Fibroblast of gingiva (primary cell): ENCODE results near the gene OR52D1.

Source experiments
- DNase-seq: peaks from one replicate; pipeline ENCODE4 v3.0.0-alpha.2; 2011; ENCODE audit warnings: low read depth

The OR52D1 gene

DNA sequence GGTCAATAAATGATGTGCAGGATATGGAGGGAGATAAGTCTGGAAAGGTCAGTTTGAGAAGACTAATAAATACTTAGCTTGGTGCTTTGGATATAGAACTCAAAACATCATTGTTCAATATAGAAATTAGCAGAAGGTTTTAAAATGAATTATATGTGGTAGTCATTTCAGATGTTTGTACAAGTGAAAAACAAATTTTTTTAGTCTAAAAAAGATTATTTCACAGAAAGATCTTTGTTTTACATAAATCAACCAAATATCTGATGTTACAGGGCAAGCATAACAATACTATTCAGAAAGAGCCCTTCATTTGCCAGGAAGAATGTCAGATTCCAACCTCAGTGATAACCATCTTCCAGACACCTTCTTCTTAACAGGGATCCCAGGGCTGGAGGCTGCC is at the start of gene OR52D1:
Gene OR52D1, plus strand, starts transcription at position 301 of the 400 bp plus-strand sequence. Its CDS starts 22 bp downstream, at position 323.
- no peak for DNase-seq

DNA sequence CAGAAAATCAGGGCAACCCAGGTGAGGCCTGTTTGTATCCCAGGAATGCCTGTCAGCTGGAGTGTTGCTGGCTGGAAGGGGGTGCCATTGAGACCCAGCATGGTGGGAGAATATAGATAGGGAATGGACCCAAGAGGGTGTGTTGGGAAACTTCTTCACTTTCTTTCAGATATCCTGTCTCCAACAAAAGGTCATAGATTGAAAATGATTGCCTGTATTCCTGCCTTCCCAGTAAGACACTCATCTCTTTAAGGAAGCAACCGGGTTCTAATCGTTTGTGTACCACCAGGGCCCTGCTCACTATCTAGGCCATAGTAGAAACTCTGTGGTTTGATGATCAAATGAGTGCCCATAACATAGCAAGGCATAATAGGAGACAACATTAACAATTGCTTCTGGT is 47.1 kb upstream of the OR52D1 start, which contains the start of gene OR51I1:
Gene OR51I1, minus strand, starts transcription at position 101 of the 400 bp plus-strand sequence. Its CDS starts 0 bp downstream, at position 101.
- DNase-seq, result no peak

DNA sequence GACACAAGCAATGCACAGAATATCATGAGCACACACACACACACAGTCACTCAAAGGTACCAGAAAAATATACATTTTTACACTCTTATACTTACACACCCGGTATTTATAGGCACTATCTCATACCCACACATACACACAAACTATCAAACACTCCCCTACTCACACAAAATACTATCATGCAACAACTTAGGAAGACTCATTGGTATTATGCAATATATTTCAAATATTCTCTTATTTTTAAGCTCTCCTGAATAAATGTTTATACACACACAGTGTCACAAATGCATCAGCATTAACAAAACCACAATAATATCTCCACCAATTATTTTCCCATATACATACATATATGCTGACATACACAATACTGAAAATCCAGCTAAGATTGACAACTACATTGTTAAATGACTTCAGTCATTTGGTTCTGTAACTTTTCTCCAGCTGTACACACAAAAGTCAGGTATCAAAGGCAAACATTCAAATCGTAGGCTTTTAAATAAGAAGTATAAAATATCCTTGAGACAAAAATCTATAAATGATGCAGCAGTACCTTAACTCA is 44.6 kb upstream of the OR52D1 start:
- DNase-seq, result no peak

DNA sequence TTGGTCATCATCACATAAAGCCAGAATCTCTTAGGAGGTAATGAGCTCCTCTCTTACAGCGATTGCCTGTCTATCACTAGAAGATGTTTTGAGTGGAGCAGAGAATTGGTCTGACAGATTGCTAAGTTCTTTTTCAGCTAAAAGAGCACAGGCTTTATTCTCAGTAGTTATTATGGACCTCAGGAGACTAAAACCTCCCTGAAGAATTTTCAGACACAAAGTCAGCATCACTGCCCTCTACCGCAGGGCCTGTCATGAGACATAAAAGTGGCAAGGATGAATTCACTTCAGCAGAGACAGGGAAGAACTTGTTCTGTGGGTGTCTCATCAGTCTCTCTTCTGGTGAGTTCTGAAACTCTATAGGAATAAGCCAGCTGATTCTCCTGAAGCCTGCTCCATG is 39.5 kb upstream of the OR52D1 start, which contains the start of gene OR51I2:
Gene OR51I2, plus strand, starts transcription at position 301 of the 400 bp plus-strand sequence. CDS start 4,166 bp downstream, outside the sequence.
- no peak for DNase-seq

DNA sequence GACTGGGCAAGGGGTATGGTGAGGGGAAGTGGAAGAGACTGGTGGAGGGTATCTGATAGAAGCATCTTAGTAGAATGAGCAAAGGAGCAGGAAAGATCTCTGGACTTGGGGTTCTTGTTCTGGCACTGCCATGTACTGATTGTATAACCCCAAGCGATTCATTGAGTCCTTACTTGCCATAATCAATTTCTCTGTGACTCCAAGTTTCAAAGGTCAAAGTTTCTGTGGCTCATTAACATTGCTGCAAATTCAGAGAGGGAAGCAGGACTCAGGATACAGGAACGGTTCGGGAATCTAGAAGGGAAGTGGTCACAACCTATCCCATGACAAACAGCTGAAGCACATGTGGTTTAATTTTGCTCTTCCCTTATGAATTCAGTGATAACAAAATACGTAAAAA is 39.1 kb upstream of the OR52D1 start:
- DNase-seq, result no peak

DNA sequence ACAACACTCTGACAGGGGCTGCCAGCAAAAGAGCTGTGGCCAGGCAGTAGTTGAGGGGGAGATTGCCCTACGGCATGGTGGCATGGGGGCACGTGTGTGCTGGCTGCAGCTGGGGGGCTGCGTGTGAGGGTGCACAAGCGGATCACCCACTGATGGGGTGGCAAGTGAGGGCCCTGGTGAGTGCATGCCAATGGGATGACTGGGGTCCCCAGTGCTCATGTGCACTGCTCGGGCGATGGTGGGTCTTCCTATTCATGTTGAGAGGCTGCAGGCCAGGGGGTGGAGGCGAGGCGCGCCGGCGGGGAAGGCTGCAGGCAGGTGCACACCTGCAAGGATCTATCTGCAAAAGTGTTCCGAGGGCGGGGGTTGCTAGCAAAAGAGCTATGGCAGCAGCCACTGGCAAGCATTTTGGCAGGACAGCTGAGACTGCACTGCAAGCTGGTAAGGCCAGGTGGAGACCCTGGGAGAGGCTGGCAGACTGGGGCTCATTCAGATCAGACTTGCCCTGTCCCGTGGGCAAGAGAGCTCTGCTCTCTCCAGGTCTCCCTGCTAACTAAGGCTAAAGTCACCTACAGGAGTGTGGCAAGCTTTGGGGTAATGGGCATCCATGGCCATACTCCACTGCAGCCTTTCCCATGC is 27.4 kb upstream of the OR52D1 start:
- no peak for DNase-seq

DNA sequence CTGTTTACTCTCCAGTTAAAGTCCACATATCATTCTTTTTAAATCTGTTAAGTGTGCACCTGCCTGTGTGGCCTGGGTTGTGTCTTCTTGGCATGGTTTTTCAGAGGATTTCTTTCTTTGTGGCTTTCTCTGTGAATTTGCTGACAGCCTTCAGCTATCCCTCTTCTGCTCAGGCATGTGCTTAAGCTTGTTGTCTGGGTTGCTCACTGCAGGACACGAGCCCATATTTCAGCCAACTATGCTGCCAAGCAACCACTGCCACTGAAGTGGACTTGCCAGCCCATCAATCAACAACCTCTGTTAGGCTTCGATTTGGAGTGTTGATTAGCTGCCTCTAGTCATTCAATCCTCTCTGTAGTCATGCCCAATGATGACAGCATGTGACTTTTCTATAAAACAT is 21.0 kb upstream of the OR52D1 start:
- DNase-seq, result no peak

DNA sequence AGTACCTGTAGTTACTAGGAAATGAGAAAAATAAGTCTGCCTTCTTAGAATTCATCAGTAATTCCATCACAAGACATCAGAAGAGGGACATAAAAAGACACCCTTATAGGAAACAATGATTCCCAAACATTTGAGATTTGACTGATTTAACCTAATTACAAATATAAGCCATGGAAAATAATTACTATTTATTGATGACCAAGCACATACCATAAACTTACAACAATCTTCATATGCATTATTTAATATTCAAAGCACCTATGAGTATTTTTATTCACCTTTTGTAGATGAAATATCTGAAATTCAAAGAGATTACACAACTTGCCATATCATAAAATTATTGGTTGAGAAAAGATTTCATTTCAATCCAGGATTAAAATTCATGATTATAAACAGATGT is 14.6 kb upstream of the OR52D1 start:
- DNase-seq, result no peak

DNA sequence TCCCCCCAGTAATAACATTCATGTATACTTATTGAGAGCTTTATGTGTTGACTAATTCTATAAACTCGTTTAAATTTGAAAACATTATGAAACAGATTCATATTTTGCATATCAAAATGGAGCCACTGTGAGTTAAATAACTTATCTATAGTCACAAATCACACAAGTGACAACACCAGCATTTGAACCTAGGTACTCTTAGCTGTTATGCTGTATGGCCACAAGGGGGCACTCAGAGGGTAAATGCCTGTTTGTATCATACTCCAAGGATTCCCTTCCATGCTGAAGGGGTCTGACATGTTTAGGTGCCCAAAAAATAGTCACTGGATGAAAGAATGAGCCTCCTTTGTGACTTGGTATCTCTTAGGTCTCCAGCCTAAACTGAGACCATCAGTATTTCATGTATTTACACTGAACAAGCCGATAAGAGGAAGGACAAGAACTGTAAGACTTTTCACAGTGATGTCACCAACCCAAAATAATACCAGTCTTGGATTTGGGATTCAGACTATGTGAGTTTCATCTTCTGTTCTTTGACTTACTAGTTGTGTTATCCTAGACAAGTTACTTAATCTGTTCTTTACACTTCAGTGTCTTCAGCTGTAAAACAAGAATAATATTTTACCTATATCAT is 12.2 kb upstream of the OR52D1 start:
- peak; percentile 29 for DNase-seq

DNA sequence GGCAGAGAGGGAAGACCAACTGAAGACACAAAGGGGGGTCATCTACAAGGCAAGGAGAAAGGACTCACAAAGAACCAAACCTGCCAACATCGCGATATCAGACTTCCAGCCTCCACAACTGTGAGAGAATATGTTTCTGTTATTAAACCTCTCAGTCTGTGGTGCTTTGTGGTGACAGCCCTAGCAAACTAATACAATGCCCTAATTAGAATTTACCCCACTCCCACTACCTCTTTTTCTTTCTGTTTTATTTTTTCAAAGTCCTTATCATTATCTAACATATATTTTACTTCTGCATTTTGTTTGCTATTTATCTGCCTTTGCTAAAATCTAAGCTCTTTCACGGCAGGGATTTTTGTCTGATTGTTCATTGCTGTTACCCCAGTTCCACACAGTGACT is 2.5 kb upstream of the OR52D1 start:
- DNase-seq, result no peak

DNA sequence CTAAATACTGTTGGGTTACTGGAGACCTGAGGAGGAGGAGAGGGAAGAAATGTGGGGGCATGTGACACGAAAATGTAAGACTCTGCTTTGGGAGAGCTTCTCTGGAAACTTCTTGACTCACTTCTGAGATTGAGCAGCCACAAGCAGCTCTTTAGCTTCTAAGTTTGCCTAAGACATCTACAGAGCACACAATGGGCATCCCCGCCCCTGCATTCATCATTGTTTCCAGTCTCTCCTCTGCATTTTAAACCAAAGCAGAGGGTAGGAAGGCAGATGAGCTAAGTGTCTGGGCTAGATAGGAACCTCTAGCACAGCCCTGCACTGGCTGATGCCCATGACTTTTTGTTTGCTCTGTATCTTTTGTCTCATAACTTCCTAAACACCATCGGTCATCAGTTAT is 2.1 kb upstream of the OR52D1 start:
- no peak for DNase-seq

DNA sequence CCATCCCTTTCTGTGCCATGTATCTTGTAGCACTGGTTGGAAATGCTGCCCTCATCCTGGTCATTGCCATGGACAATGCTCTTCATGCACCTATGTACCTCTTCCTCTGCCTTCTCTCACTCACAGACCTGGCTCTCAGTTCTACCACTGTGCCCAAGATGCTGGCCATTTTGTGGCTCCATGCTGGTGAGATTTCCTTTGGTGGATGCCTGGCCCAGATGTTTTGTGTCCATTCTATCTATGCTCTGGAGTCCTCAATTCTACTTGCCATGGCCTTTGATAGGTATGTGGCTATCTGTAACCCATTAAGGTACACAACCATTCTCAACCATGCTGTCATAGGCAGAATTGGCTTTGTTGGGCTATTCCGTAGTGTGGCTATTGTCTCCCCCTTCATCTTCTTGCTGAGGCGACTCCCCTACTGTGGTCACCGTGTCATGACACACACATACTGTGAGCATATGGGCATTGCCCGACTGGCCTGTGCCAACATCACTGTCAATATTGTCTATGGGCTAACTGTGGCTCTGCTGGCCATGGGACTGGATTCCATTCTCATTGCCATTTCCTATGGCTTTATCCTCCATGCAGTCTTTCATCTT is 414 bp downstream of the OR52D1 start:
- DNase-seq, result no peak

DNA sequence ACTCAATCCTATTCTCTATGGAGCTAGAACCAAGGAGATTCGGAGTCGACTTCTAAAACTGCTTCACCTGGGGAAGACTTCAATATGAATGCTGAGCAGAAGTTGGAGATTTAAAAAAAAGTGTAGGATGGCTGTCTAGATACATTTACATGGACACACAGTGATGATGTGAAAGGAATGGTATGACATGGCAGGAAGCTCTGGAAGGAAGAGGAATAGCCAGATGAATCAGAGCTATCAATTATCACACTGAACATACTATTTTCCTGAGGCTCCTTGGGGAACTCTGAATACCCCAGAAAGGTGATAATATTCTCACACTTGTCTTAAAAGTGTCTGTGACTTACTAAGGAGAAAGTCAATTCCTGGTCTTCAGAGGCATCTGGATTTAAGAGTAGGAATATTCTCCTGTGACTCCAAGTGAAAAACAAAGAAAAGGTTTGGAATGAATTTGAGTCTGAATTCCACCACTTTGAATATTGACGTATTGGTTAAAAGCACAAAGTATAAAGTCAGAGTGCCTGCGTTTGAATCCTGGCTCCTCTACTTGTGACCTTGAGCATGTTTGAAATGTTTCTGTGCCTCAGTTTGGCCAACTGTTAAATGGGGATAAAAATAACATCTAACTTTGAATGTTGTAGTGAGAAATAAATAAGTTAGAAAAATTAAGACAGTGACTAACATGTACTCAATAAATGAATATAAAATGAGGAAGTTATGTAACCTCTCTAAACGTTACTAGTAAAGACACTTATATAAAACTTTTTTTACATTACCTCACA is 1.3 kb downstream of the OR52D1 start:
- DNase-seq, result no peak

DNA sequence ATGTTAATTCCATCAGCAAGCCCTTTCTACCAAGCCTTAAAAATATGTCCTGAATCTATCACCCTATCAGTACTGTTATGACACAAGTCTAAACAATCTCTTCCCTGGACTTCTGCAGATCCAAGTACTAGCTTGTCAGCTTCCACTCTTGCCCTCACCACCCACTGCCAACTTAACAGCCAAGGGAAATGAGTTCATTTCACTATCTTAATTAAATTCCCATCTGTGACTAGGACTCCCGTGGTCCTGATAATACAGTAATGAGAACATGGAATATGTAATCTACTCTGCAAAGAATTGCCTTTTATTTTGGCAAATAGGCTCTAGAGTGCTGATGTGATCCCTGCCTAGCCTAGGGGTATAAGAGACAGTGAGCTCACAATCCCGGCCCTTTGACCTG is 11.2 kb downstream of the OR52D1 start:
- DNase-seq, result no peak

DNA sequence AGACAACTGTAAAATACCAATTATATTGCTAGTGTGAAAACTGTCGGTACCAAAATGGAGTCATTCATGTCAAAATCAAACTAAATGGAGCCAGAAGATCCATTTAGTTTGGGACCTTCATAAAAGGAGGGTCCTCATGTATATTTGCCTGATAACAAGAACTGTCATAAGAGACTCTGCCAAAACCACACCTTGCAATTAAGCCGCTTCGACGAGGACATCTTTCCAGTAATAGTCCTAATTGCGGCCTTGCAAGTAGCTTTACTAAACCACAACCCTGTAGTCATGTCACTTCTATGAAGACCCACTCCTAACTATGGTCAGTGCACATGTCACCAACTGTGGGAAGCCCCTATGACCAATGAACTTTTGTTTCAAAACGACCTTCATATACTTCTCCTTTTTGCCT is 11.9 kb downstream of the OR52D1 start:
- no peak for DNase-seq

DNA sequence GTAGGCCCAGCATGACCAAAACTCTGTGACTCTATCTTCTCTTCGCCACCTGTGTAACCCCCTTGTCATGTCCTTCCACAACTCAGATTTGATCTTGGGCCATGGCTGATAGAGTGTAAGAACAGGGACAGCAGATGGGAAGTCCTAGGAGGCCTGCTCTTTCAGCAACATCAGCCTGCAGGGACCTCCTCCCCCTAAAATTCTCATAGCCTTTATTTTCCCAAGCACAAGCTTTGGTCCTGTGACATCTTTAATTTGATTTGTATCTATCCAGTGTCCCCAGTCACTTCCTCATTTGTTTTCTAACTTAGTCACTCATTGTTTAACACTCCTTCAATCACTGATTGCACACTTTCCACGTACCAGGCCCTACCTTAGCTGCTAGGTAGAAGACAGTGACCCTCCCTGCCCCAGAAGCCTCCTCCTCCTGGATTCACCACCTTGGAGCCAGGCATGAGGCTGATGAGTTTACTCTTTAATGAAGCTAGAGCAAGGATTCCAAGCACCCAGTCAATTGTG is 16.0 kb downstream of the OR52D1 start:
- DNase-seq, result no peak

DNA sequence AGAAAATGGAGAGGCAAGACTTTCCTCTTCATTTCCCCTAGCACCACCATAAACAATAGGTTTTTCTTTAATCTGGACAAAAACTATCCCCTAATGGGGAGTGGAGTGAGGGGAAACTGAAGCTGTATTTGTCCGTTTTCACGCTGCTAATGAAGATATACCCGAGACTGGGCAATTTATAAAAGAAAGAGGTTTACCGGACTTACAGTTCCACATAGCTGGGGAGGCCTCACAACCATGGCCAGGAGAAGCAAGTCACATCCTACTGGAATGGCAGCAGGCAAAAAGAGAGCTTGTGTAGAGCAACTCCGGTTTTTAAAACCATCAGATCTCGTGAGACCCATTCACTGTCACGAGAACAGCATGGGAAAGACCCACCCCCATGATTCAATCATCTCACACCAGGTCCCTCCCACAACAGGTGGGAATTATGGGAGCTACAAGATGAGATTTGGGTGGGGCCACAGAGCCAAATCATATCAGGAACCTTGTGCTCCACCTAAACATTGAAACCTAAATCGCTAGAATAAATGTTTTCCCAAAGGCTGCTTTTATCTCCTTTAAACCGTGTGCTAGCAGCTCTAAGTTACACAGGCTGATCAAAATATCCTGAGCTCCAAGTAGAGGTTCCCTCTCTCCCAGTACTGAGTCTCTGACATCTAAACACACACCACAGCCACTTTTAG is 17.0 kb downstream of the OR52D1 start:
- no peak for DNase-seq

DNA sequence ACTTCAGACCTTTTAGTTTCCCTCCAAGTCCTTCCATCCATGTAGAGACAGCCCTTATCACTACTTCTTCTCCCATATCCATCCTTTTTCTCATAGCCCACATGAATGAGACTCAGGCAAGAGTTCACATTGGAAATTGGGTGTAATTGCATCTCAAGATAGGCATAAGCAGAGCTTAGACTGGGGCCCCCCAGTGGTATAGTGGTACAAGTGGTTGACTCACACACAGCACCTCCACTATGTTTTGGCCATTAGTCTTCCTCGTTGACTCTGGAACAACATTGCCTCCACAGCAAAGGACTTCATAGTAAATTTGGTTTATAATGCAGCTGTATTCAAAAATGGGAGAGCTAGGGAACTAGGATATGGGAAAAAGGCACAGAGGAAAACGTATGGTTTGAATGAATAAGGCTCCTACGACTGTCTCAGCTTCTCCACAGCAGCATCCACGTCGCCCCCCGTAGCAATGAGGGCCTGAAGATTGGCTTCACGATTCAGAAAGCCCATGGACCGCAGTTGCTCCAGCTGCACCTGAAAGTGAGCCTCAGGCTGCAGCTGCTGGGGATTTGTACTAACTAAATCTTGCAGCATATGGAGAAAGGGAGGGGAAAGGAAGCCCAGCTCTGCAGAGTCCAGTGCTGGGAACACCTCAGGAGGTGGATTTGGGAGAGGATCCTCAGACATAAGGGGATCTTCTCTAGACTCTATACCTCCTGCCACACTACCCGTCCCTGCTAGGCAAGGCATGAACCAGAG is 18.9 kb downstream of the OR52D1 start:
- DNase-seq, result no peak

DNA sequence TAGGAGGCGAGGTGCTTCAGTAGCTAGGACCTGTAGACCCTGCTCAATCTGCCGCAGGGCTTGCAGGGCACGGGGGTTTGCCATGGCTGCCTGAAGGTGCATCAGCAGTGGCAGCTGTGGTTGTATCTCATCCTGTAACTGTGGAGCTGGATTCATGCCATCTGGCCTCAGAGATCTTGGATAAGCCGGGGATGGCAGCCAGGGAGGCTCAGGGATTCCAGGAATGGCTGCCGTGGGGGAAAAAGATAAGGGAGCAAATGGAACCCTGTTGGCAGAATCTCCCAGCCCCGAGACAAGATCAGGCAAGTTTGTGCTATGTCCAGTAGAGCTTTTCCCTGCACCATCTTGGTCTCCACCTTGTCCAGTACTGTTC is 19.4 kb downstream of the OR52D1 start:
- no peak for DNase-seq

DNA sequence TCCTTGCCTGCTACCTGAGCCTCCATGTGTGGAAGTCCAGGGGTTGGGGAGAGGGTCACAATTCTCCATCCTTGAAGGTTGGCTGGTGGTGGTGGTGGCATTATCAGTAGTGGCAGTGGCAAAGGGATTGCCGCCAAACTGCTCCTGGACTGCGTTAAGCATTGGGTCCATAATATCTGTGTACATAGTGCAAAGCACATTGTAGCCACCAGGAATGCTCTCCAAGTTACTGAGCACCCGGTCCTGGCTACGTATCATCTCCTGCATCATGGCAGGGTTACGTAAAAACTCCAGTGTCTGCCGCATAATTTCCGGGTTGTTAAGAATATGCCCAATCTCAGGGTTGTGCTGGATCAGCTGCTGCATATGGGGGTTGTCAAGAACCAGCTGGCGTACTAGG is 20.1 kb downstream of the OR52D1 start:
- DNase-seq, result no peak

DNA sequence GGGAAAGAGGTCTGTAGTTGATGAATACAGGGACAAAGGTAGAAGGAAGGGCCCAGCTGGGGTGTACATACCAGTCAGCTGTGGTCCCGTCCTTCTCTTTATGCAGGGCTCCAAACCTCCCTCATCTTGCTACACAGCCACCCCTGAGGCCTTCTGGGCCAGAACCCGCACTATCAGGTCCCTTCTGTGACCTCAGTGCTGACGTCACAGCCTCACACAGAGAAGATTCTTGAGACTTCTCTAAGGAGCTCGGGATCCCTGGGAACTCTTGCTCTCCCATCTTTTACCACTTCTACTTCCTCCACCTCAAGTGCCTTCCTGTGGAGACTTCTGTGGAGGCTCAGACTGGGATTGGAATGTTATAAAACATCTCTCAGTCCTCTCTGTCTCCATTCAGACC is 21.3 kb downstream of the OR52D1 start, which contains the start of gene UBQLN3:
Gene UBQLN3, minus strand, starts transcription at position 155 of the 400 bp plus-strand sequence. CDS start 399 bp downstream, outside the sequence.
- no peak for DNase-seq
